GM11168 (cell line): ENCODE data around the gene CACNA1G.

Experiments used
- in situ Hi-C: fragments of 300-500 bp; cut with MboI; formaldehyde crosslinking; loops from one replicate; pipeline ENCODE4 v1.12.0; 2022; ENCODE audit warnings: low sequenced_read_pairs; ENCODE audit not compliant: unreplicated experiment

CACNA1G gene

DNA sequence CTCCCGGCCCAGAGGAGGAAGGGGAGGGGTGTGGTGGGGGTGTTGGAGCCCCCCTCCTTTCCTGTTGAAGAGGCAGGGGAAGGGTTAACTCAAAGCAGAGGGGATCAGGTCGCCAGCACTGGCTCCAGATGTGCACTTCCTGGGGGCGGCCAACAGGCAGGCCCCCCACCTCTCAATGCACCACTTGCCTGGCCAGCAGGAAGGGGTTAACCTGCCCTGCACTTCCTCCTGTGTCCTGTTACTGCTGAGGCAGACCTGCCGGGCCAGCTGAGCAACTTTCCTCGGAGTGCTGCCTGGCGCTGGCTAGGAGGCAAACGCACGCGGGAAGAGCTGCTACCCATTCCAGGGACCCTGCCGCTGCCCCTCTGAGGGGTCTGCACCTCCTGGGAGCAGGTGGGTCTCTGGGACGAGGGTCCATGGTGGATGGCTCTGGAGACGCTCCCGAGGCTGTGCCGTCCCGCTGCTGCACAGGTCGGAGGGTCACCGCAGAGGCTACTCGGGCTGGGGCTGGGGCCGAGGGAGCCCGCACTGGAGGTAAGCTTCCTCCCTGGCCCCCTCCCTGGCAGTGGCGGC is 28.0 kb upstream of the CACNA1G start, which contains the start of gene EPN3:
EPN3 (plus strand) TSS at position 284 of the 573 bp plus-strand sequence. CDS start 3,822 bp downstream, outside the sequence.
- in situ Hi-C loops, result no loop called here

DNA sequence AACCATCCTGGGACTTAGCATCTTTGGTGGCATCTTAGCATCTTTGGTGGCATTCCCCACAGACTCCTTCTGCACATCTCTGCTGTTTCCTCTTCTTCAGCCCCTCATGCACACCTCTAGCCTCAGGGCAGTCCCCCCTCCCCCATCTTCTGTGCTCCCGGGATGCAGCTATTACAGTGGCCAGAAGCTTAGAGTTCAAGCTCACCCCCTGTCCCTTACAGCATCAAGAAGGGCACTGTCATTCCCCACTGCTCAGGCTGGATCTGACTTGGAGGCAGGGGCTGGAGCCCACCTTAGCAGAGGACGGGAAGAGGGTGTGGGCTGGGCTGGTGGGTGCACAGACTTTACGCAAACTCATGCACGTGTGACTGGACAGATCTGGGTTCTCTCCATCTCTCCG is 27.3 kb upstream of the CACNA1G start:
- in situ Hi-C loops, result no loop called here

DNA sequence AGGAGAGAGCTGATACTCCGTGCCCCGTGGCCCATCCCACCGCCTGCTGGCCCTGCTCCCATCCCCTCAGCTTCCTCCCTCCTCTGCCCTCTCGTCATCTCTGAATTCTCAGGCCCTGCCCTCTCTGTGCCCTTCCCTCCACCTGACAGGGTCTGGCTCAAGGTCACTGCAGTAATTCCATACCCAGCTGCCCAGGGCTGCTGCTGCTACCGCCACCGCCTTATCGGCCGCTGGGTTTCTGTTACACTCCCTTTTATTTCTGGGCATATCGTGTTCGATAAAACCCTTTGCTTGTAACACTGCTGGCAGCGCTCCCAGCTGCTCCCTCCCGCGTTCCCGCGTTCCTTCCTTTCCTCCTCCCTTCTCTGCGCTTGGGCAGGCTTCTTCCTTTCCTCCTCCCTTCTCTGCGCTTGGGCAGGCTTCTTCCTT is 26.8 kb upstream of the CACNA1G start:
- in situ Hi-C loops, result no loop called here

DNA sequence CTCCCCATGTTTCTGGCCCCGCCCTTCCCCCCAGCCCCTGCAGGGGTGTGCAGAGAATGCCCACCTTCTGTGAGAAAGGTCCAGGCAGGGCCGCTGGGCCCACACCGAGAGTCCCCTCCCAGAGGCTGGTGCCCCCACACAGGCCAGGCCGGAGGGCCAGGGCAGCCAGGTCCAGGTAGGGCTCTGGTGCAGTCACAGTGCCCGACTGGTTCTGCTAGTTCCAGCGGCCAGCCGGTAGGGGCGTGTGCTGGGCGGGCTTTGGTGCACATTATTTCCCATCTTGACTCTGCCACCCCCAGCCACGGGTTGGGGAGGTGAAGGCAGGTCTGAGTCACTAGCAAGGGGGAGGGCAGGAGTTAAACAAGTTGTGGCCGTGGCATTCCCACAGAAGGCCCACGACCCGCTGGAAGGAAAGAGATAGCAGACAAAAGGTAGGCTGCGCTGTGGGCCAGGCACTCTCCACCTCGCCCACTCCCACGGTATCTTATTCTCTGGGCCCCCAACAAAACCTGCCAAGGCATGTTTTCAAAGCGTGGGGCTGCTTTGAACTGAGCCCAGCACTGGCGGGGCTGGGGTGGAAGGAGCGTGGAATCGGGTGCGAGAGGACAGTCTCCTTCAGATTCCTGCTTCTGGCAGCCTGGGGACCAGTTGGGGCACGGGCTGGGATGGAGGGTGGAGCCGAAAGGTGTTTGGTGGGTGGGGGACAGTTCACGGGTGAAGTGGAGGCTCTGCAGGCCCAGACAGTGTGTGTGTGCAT is 26.1 kb upstream of the CACNA1G start:
- in situ Hi-C loops, result no loop called here

DNA sequence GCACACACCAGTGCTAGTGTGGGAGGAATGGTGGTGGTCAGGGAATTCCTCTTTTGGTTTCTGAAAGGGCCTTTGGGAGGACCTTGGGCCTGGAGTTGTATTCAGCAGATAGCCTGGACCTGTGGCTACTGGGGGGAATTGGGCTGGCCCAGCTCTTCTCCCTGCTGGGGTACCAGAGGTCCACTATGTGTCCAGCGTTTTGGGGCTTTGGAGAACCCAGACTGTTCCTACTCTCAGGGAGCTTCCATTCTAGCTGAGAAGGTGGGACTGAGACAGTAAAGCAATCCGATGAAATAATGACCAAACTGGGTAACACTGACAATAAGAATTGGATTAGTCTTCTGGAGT is 25.6 kb upstream of the CACNA1G start:
- in situ Hi-C loops, result no loop called here

DNA sequence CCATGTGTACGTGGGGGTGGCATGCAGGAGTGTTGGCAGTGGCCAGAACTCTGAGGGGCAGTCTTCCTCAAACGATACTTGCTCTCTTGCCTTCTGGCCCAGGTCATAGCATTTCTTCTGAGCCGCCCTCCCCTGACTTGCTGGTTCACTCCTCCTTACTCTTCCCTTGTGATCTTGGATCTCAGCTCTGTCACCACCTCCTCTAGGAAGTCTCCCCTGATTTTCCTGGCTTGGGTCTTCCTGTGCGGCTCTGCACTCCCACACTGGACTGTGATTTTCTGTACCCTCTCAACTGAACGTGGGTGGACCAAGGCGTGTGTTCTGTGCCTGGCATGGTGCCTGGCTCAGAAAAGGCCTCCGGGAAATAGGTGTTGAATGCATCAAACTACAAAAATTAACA is 25.1 kb upstream of the CACNA1G start:
- in situ Hi-C loops, result no loop called here

DNA sequence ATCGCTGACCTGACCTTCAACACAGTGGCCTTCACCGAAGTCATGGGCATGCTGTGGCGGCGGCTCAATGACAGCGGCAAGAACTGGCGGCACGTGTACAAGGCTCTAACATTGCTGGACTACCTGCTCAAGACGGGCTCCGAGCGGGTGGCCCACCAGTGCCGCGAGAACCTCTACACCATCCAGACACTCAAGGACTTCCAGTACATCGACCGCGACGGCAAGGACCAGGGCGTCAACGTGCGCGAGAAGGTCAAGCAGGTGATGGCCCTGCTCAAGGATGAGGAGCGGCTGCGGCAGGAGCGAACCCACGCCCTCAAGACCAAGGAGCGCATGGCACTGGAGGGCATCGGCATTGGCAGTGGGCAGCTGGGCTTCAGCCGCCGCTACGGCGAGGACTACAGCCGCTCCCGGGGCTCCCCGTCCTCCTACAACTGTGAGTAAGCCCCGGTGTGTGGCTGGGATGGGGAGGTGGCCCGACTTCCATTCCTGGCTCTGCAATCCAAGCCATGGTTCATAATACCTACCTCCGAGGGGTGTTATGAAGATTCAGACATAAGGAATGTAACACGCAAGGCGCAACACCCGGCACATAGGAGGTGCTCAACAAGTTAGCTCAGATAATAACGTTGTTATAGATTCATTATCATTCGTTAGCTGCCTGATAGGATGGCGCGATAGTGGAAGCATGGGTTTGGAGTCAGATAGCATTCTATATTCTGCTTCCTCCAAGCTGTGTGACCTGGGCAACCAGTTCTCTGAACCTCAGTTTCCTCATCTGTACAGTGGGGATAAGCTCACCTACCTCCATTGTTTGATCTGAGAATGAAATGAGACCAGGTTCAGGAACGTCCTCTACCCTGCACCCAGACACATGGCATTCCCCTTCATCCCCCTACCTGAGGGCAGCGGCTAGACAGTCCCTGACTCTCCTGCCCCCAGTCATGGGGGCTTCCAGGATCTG is 23.6 kb upstream of the CACNA1G start:
- in situ Hi-C loops, result no loop called here

DNA sequence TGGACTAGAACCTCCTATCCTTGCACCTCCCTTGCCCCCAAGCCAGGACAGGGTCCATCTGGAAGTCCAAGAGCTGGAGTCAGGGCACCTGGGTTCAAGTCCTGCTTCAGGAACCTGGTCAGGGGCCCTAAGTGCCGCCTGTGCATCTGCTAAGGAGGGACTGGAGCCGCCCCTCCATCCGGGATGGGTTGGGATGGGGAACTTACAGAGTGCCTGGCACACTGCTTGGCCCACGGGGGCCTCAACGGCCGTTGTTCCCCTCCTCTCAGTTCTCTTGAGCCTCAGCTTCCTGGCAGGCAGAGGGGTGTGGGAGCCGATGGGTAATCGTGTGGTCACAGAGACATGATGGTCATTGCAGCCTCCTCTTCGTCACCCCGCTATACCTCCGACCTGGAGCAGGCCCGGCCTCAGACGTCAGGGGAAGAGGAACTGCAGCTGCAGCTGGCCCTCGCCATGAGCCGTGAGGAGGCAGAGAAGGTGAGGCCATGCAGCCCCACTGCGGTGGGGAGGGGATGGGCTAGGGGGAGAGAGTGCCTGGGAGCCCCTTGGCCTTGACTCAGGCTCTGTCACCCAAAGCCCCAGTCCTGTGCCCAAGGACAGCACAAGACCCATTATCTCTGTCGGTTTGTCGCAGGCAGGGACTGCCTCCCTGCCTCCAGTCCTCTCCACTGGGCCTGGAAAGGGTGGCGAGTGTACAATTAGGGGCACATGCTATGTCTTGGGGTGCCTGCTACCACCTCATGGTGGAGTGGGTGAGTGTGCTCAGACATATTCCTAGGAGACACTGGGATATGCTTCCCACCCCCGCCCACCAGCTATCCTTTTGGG is 22.6 kb upstream of the CACNA1G start:
- in situ Hi-C loops, result no loop called here

DNA sequence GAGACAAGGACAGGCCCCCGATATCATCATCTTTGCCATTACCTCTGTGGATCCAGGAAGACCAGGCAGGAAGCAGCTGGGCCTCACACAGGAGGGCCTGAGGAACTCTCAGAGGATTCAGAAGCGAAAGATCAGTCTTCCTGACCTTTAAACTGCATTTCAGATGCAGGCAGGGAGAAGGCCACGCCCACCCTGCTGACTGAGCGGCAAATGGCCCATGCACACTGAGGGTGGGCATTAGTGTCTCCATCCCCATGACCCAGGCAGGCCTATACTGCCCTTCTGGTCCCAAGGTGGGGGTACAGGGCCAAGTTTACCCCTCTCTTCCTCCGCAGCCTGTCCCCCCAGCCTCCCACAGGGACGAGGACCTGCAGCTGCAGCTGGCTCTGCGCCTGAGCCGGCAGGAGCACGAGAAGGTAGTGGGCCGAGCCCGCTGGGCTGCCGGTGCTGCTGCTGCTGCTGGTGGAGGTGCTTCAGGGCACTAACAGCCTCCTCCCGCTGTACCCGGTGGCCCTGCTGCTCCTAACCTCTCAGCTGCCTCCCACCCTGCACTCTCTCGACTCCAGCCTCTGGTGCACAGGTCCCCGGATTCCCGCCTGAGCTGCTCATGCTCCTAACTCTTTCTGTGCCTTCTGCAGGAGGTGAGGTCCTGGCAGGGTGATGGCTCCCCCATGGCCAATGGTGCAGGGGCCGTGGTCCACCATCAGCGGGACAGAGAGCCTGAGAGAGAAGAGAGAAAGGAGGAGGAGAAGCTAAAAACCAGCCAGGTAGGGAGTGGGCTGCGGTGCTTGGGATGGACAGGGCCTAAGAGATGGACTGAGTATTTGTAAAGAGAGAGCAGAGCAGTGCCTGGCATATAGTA is 21.7 kb upstream of the CACNA1G start:
- in situ Hi-C loops, result no loop called here

DNA sequence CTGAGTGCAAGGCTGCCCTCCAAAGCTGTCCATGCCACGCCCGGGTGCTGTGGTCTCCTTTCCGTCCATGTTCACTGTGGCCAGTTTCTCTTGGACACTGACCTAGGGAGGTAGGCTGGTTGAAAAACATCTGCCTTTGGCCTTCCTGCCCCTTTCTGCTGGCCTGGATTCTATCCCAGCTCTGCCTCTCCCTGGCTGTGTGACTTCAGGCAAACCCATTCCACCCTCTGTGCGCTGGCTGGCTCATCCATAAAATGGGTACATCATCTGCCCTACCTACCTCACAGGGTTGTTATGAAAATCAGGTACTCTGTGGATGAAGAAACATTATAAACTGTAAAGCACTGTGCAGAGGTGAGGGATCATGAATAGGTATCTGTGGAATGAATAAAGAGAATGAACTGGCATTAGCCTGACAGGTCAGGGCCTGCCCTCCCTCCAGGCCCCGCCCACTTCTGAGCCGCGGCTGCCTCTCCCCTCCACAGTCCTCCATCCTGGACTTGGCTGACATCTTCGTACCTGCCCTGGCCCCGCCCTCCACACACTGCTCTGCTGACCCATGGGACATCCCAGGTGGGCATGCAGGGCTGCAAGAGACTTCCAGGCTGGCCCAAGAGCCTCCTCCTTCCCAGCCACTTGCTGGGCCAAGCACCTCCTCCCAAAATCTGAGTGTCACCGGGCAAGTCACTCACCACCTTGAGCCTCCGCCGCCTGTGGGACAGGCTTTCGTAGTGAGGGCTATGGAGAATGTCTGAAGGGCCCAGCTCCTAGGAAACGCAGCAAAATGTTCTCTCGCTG is 20.6 kb upstream of the CACNA1G start:
- in situ Hi-C loops, result no loop called here

DNA sequence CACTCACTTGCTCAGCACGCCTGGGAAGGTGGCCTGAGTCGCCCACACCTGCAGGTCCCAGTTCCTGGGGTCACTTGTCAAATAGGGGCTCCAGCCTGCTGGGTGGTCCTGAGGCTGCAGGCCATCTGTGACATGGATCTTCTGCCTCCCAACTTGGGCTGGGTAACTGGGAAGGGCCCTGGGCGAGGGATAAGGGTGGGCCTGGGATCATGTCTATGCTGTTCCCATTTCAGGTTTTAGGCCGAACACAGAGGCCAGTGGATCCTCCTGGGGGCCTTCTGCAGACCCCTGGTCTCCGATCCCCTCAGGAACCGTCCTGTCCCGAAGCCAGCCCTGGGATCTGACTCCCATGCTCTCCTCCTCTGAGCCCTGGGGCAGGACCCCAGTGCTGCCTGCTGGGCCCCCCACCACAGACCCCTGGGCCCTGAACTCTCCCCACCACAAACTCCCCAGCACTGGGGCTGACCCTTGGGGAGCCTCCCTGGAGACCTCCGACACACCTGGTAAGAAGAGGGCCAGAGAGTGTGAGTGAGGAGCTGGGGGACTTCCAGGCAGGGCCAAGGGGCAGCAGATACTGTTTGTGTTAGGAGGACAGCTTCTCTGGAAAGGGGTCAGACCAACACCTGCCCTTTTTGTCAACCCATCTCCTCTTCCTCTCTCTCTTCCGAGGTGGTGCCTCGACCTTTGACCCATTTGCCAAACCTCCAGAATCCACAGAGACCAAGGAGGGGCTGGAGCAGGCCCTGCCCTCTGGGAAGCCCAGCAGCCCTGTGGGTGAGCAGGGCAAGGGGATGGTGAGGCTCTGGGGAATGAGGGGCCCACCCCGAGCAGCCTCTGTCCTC is 19.7 kb upstream of the CACNA1G start:
- in situ Hi-C loops, result no loop called here

DNA sequence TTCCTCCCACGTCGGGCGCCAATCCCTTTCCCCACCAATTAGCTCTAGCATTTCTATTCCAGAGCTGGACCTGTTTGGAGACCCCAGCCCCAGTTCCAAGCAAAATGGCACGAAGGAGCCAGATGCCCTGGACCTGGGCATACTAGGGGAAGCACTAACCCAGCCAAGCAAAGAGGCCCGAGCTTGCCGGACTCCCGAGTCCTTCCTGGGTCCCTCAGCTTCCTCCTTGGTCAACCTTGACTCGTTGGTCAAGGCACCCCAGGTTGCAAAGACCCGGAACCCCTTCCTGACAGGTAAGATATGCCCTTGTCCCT is 19.2 kb upstream of the CACNA1G start:
- in situ Hi-C loops, result no loop called here

DNA sequence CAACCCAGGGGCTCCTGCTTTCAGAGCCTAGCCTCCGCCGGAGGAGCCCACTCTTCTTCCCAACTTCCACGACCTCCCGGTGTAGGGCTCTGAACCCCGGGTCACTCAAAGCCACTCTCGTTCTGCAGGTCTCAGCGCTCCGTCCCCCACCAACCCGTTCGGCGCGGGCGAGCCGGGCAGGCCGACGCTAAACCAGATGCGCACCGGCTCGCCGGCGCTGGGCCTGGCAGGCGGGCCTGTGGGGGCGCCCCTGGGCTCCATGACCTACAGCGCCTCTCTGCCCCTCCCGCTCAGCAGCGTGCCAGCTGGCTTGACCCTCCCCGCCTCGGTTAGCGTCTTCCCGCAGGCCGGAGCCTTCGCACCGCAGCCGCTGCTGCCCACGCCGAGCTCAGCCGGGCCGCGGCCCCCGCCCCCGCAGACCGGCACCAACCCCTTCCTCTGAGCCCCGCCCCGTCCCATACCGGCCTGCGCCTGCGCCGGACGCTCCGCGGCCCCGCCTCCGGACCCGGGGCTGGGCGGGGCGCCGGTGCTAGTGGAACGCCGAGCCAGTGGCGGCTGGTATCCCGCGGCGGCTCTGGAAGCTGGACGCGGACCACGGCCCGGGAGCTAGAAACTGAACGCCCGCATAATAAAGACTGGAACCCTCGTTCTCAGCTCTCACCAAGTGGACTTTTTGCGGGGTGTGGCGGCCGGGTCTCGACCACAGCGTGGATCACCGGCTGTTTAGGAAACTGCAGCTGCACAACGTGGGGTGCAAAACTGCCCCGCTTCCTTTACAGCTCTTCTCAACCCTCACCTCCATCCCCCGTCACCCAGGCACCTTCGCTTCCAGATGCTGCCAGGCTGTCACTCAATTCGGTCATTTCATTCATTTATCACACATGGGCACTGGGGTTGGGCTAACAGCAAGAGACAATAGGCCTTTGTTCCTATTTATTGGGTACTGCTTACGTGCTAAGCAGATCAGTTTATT is 18.5 kb upstream of the CACNA1G start:
- in situ Hi-C loops, result no loop called here

DNA sequence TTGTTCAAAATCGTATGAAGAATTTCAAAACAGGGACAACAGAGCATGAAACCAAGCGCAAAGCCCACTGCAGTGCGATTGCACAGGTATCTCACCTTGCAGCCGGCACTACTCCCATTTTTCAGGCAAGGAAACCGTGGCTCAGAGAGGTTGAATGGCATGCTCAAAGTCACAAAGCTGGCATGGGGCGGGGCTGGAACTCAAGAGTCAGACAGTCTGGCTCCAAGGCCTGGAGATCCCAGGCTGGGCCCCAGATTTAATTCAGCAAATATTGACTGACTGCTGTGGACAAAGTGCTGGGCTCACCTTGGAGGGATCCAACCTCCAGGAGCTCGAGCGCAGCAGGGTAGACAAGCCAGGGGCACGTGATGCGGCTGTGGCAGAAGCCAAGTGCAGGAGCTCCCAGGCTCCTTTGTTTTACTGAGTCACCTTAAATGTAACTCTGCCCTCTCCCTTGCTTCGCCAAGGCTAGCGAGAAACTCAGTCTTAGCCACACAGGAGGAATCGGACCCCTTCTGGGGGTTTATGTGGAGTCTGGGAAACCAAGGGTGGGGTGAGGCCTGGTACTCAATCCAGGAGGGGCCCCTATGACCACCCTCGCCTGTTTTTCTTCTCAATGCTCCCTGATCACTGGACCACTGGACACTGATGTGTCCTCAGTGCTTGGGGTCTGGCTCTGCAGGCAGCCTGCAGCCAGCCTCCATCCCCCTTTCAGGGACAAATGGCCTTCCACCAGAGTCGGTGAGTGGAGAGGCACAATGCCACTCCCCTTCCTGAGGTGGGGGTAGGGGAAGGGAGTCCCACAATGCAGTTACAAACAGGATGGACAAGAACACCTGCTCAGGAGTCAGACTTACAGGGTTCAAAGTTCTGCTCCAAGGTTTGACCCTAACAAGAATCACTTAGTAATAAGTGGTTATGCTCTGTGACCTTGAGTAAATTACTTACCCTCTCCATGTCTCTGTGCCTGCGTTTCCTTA is 17.4 kb upstream of the CACNA1G start:
- in situ Hi-C loops, result no loop called here

DNA sequence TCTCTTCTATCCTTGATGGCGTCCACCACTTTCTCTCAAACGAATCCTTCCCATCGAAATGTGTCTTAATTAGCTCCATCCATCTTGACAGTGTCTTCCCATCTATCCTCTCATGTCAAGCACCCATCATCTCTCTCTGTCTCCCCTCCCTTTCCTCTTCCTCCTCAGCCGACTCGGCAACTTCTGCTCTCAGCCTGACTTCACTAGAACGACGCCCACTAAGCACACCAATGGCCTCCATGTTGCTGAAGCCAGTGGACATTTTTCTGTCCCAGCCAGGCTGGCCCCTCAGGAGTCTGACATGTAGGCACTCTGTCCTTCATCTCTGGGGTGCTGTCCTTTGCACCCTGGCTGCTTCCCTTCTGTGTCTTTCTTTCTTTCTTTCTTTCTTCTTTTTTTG is 16.0 kb upstream of the CACNA1G start:
- in situ Hi-C loops, result no loop called here
